HepG2 (cell line): ENCODE results near the gene PMIS2. TPM values are rescaled to one million over a fixed set of nuclear protein-coding genes. Genes with fewer than 3 reads are reported as not detected.

Source experiments
- BRCA1 ChIP-seq: sonication (generic); formaldehyde crosslinking; IDR thresholded peaks from 2 replicates; pipeline ENCODE4 v1.4.0; 2020; ENCODE audit warnings: missing genetic modification reagents
- CBX1 ChIP-seq: IDR thresholded peaks from one replicate; pipeline ENCODE4 v1.6.1; 2016; ENCODE audit warnings: antibody characterized with exemption, low read depth
- CHD4 ChIP-seq: fragments of 200-600 bp; sonication (generic); IDR thresholded peaks from 2 replicates; pipeline ENCODE4 v1.7.0; 2017; ENCODE audit warnings: mild to moderate bottlenecking, low read length, borderline replicate concordance
- ELF1 ChIP-seq: sonication (generic); formaldehyde crosslinking; IDR thresholded peaks from 2 replicates; pipeline ENCODE4 v1.4.0; 2020; ENCODE audit warnings: missing genetic modification reagents
- HDAC2 ChIP-seq: sonication (generic); formaldehyde crosslinking; IDR thresholded peaks from 2 replicates; pipeline ENCODE4 v1.4.0; 2020; ENCODE audit warnings: missing genetic modification reagents
- HOXA3 ChIP-seq: sonication (generic); formaldehyde crosslinking; IDR thresholded peaks from 2 replicates; pipeline ENCODE4 v1.5.0; 2020; ENCODE audit warnings: missing genetic modification reagents
- MLLT10 ChIP-seq: sonication (generic); formaldehyde crosslinking; IDR thresholded peaks from 2 replicates; pipeline ENCODE4 v1.4.0; 2020; ENCODE audit warnings: missing genetic modification reagents
- RBM22 ChIP-seq: fragments of 200-400 bp; formaldehyde crosslinking; optimal IDR thresholded peaks from 2 replicates; pipeline ENCODE3; 2017; ENCODE audit warnings: mild to moderate bottlenecking, low read length, moderate library complexity
- SOX5 ChIP-seq: IDR thresholded peaks from 2 replicates; pipeline ENCODE4 v1.6.1; 2016; ENCODE audit warnings: borderline replicate concordance
- SYNCRIP ChIP-seq: fragments of 200-400 bp; formaldehyde crosslinking; IDR thresholded peaks from 2 replicates; pipeline ENCODE4 v1.6.1; 2018; ENCODE audit warnings: mild to moderate bottlenecking, low read depth, low read length; ENCODE audit not compliant: insufficient read depth
- TEAD2 ChIP-seq: sonication (generic); formaldehyde crosslinking; IDR thresholded peaks from 2 replicates; pipeline ENCODE4 v1.9.0; 2021; ENCODE audit warnings: missing genetic modification reagents
- ZBTB21 ChIP-seq: sonication (generic); formaldehyde crosslinking; IDR thresholded peaks from 2 replicates; pipeline ENCODE4 v1.4.0; 2020; ENCODE audit warnings: missing genetic modification reagents
- ZFAT ChIP-seq: sonication (generic); formaldehyde crosslinking; conservative IDR thresholded peaks from 2 replicates; pipeline ENCODE4 v1.8.1; 2023; ENCODE audit warnings: missing genetic modification reagents, inconsistent platforms
- ZFP90 ChIP-seq: sonication (generic); formaldehyde crosslinking; IDR thresholded peaks from 2 replicates; pipeline ENCODE4 v1.8.0; 2022; ENCODE audit warnings: missing genetic modification reagents, mild to moderate bottlenecking, inconsistent platforms, borderline replicate concordance
- ZNF12 ChIP-seq: sonication (generic); formaldehyde crosslinking; IDR thresholded peaks from 2 replicates; pipeline ENCODE4 v1.5.0; 2020; ENCODE audit warnings: missing genetic modification reagents
- ZNF383 ChIP-seq: sonication (generic); formaldehyde crosslinking; IDR thresholded peaks from 2 replicates; pipeline ENCODE4 v1.4.0; 2020; ENCODE audit warnings: missing genetic modification reagents, mild to moderate bottlenecking, borderline replicate concordance
- ZNF713 ChIP-seq: sonication (generic); formaldehyde crosslinking; IDR thresholded peaks from 2 replicates; pipeline ENCODE4 v1.4.0; 2020; ENCODE audit warnings: mild to moderate bottlenecking, missing genetic modification reagents
- ZNF720 ChIP-seq: sonication (generic); formaldehyde crosslinking; IDR thresholded peaks from 2 replicates; pipeline ENCODE4 v1.4.0; 2020; ENCODE audit warnings: missing genetic modification reagents
- ZNF772 ChIP-seq: sonication (generic); formaldehyde crosslinking; IDR thresholded peaks from 2 replicates; pipeline ENCODE4 v1.5.0; 2020; ENCODE audit warnings: mild to moderate bottlenecking, missing genetic modification reagents
- ZZZ3 ChIP-seq: sonication (generic); formaldehyde crosslinking; IDR thresholded peaks from 2 replicates; pipeline ENCODE4 v1.4.0; 2020; ENCODE audit warnings: missing genetic modification reagents, mild to moderate bottlenecking, borderline replicate concordance
- polyA plus RNA-seq, 8 experiments: library from polyadenylated mRNA; depleted of rRNA in 3 of 8; stranded (reverse) in 7 of 8; unstranded in 1 of 8; fragments of >200 nt; fragmentation: Illumina TruSeq in 4 of 8; extraction: Trizol in 4 of 8; gene quantifications; 2 replicates each; pipeline versions ENCODE4 v1.2.1 to v1.2.3, GENCODE V29; 2011 to 2016; ENCODE audit warnings: low read depth in 4 of 8, missing spikeins in 1 of 8, mixed read lengths in 1 of 8; ENCODE audit not compliant: insufficient read depth in 1 of 8
- total RNA-seq, 5 experiments: library from RNA; depleted of rRNA; stranded (reverse); fragments of >200 nt; fragmentation: Illumina TruSeq; extraction: Trizol; gene quantifications; 2 replicates each; pipeline ENCODE4 v1.2.3, GENCODE V29; 2016; ENCODE audit warnings: low read depth in 1 of 5
- TF ChIP-seq, protein P1 (sequence below): sonication (generic); formaldehyde crosslinking; IDR thresholded peaks from 2 replicates; pipeline ENCODE4 v1.4.0; 2020; ENCODE audit warnings: missing genetic modification reagents
- TF ChIP-seq, protein P2 (sequence below): sonication (generic); formaldehyde crosslinking; IDR thresholded peaks from 2 replicates; pipeline ENCODE4 v1.4.0; 2020; ENCODE audit warnings: mild to moderate bottlenecking, missing genetic modification reagents
- TF ChIP-seq, protein P3 (sequence below): sonication (generic); formaldehyde crosslinking; conservative IDR thresholded peaks from 2 replicates; pipeline ENCODE4 v1.8.1; 2023; ENCODE audit warnings: missing genetic modification reagents
- TF ChIP-seq, protein P4 (sequence below): sonication (generic); formaldehyde crosslinking; IDR thresholded peaks from 2 replicates; pipeline ENCODE4 v1.8.1; 2023; ENCODE audit warnings: mild to moderate bottlenecking, missing genetic modification reagents, borderline replicate concordance
- TF ChIP-seq, protein P5 (sequence below): sonication (generic); formaldehyde crosslinking; IDR thresholded peaks from 2 replicates; pipeline ENCODE4 v1.5.0; 2020; ENCODE audit warnings: missing genetic modification reagents

PMIS2 gene
- total and polyA plus RNA-seq, 2 of the 13 experiments (the other 11 are each of a cell fraction or from before 2014, with no cell fraction given), result not detected

DNA sequence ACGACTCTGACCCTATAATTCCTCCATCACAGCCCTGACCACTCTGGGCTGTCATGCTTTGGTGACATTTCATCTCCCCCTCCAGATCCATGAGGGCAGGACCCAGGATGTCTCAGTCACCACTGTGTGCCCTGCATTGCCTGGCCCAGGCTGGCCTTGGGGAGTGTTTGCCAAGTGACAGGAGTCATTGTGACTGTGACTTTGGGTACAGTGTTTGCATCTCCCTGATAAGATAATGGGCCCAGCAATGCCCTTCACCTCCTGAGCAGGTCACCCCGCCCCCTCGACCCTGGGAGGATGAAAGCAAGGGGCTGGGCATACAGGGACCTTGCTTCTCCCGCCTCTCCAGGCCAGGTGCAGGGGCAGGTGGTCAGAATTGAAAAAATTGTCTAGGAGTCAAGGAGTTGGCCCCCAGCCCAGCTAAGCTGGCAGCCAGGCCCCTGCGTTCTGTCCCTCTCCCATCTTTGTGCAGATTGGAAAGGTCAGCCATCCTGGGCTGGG, 16.6 kb upstream of the PMIS2 start (continued):
- no peak for TF ChIP-seq MLLT10 (CRISPR knock-in tag)
- TF ChIP-seq, protein P1, sequence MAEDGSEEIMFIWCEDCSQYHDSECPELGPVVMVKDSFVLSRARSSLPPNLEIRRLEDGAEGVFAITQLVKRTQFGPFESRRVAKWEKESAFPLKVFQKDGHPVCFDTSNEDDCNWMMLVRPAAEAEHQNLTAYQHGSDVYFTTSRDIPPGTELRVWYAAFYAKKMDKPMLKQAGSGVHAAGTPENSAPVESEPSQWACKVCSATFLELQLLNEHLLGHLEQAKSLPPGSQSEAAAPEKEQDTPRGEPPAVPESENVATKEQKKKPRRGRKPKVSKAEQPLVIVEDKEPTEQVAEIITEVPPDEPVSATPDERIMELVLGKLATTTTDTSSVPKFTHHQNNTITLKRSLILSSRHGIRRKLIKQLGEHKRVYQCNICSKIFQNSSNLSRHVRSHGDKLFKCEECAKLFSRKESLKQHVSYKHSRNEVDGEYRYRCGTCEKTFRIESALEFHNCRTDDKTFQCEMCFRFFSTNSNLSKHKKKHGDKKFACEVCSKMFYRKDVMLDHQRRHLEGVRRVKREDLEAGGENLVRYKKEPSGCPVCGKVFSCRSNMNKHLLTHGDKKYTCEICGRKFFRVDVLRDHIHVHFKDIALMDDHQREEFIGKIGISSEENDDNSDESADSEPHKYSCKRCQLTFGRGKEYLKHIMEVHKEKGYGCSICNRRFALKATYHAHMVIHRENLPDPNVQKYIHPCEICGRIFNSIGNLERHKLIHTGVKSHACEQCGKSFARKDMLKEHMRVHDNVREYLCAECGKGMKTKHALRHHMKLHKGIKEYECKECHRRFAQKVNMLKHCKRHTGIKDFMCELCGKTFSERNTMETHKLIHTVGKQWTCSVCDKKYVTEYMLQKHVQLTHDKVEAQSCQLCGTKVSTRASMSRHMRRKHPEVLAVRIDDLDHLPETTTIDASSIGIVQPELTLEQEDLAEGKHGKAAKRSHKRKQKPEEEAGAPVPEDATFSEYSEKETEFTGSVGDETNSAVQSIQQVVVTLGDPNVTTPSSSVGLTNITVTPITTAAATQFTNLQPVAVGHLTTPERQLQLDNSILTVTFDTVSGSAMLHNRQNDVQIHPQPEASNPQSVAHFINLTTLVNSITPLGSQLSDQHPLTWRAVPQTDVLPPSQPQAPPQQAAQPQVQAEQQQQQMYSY (CRISPR knock-in tag), result 0 out of 2 replicates have a peak, but pooled peaks have one; percentile 49
- TF ChIP-seq HOXA3, result peak; percentile 71
- TF ChIP-seq, protein P2, sequence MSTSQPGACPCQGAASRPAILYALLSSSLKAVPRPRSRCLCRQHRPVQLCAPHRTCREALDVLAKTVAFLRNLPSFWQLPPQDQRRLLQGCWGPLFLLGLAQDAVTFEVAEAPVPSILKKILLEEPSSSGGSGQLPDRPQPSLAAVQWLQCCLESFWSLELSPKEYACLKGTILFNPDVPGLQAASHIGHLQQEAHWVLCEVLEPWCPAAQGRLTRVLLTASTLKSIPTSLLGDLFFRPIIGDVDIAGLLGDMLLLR (CRISPR knock-in tag), result no peak
- TF ChIP-seq ZFAT (CRISPR knock-in tag), result no peak
- TF ChIP-seq ZNF12 (CRISPR knock-in tag), result no peak
- TF ChIP-seq SOX5 (CRISPR knock-in tag), result peak; percentile 83
- peak; percentile 54; the same call in 1 of the 2 replicates for TF ChIP-seq ZNF772 (CRISPR knock-in tag)
- no peak for TF ChIP-seq ELF1 (CRISPR knock-in tag)
- TF ChIP-seq, protein P3, sequence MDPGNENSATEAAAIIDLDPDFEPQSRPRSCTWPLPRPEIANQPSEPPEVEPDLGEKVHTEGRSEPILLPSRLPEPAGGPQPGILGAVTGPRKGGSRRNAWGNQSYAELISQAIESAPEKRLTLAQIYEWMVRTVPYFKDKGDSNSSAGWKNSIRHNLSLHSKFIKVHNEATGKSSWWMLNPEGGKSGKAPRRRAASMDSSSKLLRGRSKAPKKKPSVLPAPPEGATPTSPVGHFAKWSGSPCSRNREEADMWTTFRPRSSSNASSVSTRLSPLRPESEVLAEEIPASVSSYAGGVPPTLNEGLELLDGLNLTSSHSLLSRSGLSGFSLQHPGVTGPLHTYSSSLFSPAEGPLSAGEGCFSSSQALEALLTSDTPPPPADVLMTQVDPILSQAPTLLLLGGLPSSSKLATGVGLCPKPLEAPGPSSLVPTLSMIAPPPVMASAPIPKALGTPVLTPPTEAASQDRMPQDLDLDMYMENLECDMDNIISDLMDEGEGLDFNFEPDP, result 0 out of 2 replicates have a peak, but pooled peaks have one; percentile 68
- TF ChIP-seq ZNF713 (CRISPR knock-in tag), result no peak
- TF ChIP-seq ZNF720 (CRISPR knock-in tag), result no peak
- peak; percentile 95 for TF ChIP-seq HDAC2 (CRISPR knock-in tag)
- TF ChIP-seq ZFP90 (CRISPR knock-in tag), result no peak
- TF ChIP-seq, protein P4, sequence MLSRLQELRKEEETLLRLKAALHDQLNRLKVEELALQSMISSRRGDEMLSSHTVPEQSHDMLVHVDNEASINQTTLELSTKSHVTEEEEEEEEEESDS, result no peak
- TF ChIP-seq ZNF383 (CRISPR knock-in tag), result no peak
- no peak for TF ChIP-seq CHD4
- TF ChIP-seq, protein P5, sequence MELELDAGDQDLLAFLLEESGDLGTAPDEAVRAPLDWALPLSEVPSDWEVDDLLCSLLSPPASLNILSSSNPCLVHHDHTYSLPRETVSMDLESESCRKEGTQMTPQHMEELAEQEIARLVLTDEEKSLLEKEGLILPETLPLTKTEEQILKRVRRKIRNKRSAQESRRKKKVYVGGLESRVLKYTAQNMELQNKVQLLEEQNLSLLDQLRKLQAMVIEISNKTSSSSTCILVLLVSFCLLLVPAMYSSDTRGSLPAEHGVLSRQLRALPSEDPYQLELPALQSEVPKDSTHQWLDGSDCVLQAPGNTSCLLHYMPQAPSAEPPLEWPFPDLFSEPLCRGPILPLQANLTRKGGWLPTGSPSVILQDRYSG (CRISPR knock-in tag), result no peak
- TF ChIP-seq SYNCRIP, result no peak
- no peak for TF ChIP-seq RBM22
- TF ChIP-seq BRCA1 (CRISPR knock-in tag), result no peak
- no peak for TF ChIP-seq TEAD2 (CRISPR knock-in tag)
- no peak for TF ChIP-seq CBX1
- no peak for TF ChIP-seq ZBTB21
- no peak for TF ChIP-seq ZZZ3 (CRISPR knock-in tag)
